HepG2 (cell line): ENCODE measurements around the gene PCSK1. TPM values are rescaled to one million over a fixed set of nuclear protein-coding genes. Genes with fewer than 3 reads are reported as not detected.

Source experiments
- ATAC-seq: fragments of 200-7000 bp; cut with Tn5 transposase; 3 replicates; pipeline ENCODE4 v1.9.1; 2020; ENCODE audit warnings: mild to moderate bottlenecking, moderate library complexity
- BruUV-seq: library from RNA; stranded (reverse); fragments of 400-500 nt; replicated peaks from 2 replicates; lab custom pipeline; 2021; lab: Mats Ljungman, UMichigan
- CTCF ChIA-PET: fragments of 300-600 bp; formaldehyde crosslinking; extraction: SDS; loops from one replicate; lab custom pipeline; 2021; ENCODE audit warnings: low total read pairs, inconsistent platforms, low intra/inter-chr PET ratio; lab: Yijun Ruan, JAX
- POLR2A ChIA-PET: fragments of 350-600 bp; sonication (Branson Sonifier 250); formaldehyde crosslinking; loops from one replicate; lab custom pipeline; 2020; ENCODE audit warnings: antibody characterized with exemption, inconsistent platforms; lab: Yijun Ruan, JAX
- DNase-seq: peaks from one replicate; pipeline ENCODE4 v3.0.0-alpha.2; 2015; ENCODE audit warnings: low spot score
- FAIRE-seq: peaks from 3 replicates; lab custom pipeline; 2011; peaks lifted over from hg19 to GRCh38; lab: Jason Lieb, UNC
- H2AFZ ChIP-seq: one replicate; pipeline ENCODE4 v1.6.1; 2011; ENCODE audit warnings: low read length, inconsistent platforms
- H3K27ac ChIP-seq: fragments of 300-600 bp; 3 replicates; pipeline ENCODE4 v1.8.0; 2011; ENCODE audit warnings: mixed run types, mild to moderate bottlenecking, mixed read lengths, low read length, inconsistent platforms; ENCODE audit not compliant: insufficient read depth; ENCODE audit errors: extremely low read length
- H3K27me3 ChIP-seq, 2 experiments: fragments of 200-600 bp in 1 of 2; 2 replicates in 1 of 2; 3 replicates in 1 of 2; pipeline versions ENCODE4 v1.6.0 to v1.8.0; 2011; ENCODE audit warnings: low read length in 2 of 2, mild to moderate bottlenecking in 2 of 2, moderate library complexity in 2 of 2, inconsistent platforms in 1 of 2; ENCODE audit not compliant: insufficient read depth in 2 of 2, control insufficient read depth in 1 of 2
- H3K36me3 ChIP-seq, 2 experiments: fragments of 200-600 bp in 1 of 2; replicated peaks in 1 of 2; 2 replicates in 1 of 2; 3 replicates in 1 of 2; pipeline versions ENCODE4 v1.5.1 to v1.8.0; 2011; ENCODE audit warnings: low read length in 2 of 2, inconsistent platforms in 1 of 2; ENCODE audit not compliant: insufficient read depth in 2 of 2, control insufficient read depth in 1 of 2
- H3K4me1 ChIP-seq: 2 replicates; pipeline ENCODE4 v1.5.1; 2012; ENCODE audit warnings: low read length, inconsistent platforms; ENCODE audit not compliant: insufficient read depth
- H3K4me2 ChIP-seq: 2 replicates; pipeline ENCODE4 v1.6.0; 2011; ENCODE audit warnings: low read depth, low read length, inconsistent platforms
- H3K4me3 ChIP-seq, 3 experiments: fragments of 200-600 bp in 1 of 3; sonication (generic), shearing (Covaris generic) in 1 of 3; replicated peaks in 1 of 3; 2 replicates each; pipeline ENCODE4 v1.5.1; 2011 to 2016; ENCODE audit warnings: low read length in 3 of 3, inconsistent platforms in 2 of 3, low read depth in 2 of 3, mild to moderate bottlenecking in 2 of 3, control low read depth in 1 of 3, mixed read lengths in 1 of 3; ENCODE audit not compliant: insufficient read depth in 1 of 3
- H3K79me2 ChIP-seq: one replicate; pipeline ENCODE4 v1.6.1; 2011; ENCODE audit warnings: low read length, inconsistent platforms; ENCODE audit not compliant: insufficient read depth
- H3K9ac ChIP-seq: 2 replicates; pipeline ENCODE4 v1.6.0; 2011; ENCODE audit warnings: mild to moderate bottlenecking, low read depth, low read length, inconsistent platforms; ENCODE audit not compliant: insufficient read depth
- H3K9me3 ChIP-seq: 2 replicates; pipeline ENCODE4 v1.5.1; 2012; ENCODE audit warnings: mild to moderate bottlenecking, low read length
- H4K20me1 ChIP-seq: 2 replicates; pipeline ENCODE4 v1.6.0; 2011; ENCODE audit warnings: inconsistent platforms, mild to moderate bottlenecking, low read length, moderate library complexity; ENCODE audit not compliant: insufficient read depth
- CBX5 ChIP-seq: sonication (generic); formaldehyde crosslinking; IDR thresholded peaks from 2 replicates; pipeline ENCODE4 v1.4.0; 2020; ENCODE audit warnings: missing genetic modification reagents, borderline replicate concordance
- CEBPG ChIP-seq: IDR thresholded peaks from 2 replicates; pipeline ENCODE4 v1.6.1; 2016
- FOXM1 ChIP-seq: sonication (generic); formaldehyde crosslinking; IDR thresholded peaks from 2 replicates; pipeline ENCODE4 v1.5.0; 2020; ENCODE audit warnings: missing genetic modification reagents
- HINFP ChIP-seq: sonication (generic); formaldehyde crosslinking; IDR thresholded peaks from 2 replicates; pipeline ENCODE4 v1.4.0; 2020; ENCODE audit warnings: low read depth, mild to moderate bottlenecking, missing genetic modification reagents
- HIVEP1 ChIP-seq: sonication (generic); formaldehyde crosslinking; IDR thresholded peaks from 2 replicates; pipeline ENCODE4 v1.4.0; 2020; ENCODE audit warnings: mild to moderate bottlenecking, missing genetic modification reagents
- KLF15 ChIP-seq: sonication (generic); formaldehyde crosslinking; IDR thresholded peaks from 2 replicates; pipeline ENCODE4 v1.8.1; 2023; ENCODE audit warnings: borderline replicate concordance, mild to moderate bottlenecking, inconsistent platforms, missing genetic modification reagents, mixed read lengths
- MED1 ChIP-seq: sonication (generic); formaldehyde crosslinking; IDR thresholded peaks from 2 replicates; pipeline ENCODE4 v1.4.0; 2020; ENCODE audit warnings: missing genetic modification reagents
- NR2F2 ChIP-seq: IDR thresholded peaks from 2 replicates; pipeline ENCODE4 v1.6.1; 2012; ENCODE audit warnings: low read depth, inconsistent platforms, borderline replicate concordance
- PBX3 ChIP-seq: sonication (generic); formaldehyde crosslinking; IDR thresholded peaks from 2 replicates; pipeline ENCODE4 v1.8.1; 2023; ENCODE audit warnings: missing genetic modification reagents, inconsistent platforms, borderline replicate concordance
- PHB2 ChIP-seq: fragments of 450-650 bp; IDR thresholded peaks from 2 replicates; pipeline ENCODE4 v1.6.1; 2018; ENCODE audit not compliant: partially characterized antibody
- POLR2A ChIP-seq, 2 experiments: IDR thresholded peaks; 2 replicates each; pipeline ENCODE4 v1.6.1; 2011; ENCODE audit warnings: low read depth in 2 of 2, low read length in 2 of 2, mild to moderate bottlenecking in 1 of 2, moderate library complexity in 1 of 2; ENCODE audit not compliant: insufficient read depth in 1 of 2
- TARDBP ChIP-seq: sonication (generic); formaldehyde crosslinking; IDR thresholded peaks from 2 replicates; pipeline ENCODE4 v1.8.0; 2022; ENCODE audit warnings: mild to moderate bottlenecking, missing genetic modification reagents
- TFAP4 ChIP-seq: sonication (generic); IDR thresholded peaks from 2 replicates; pipeline ENCODE4 v1.6.1; 2016; ENCODE audit warnings: low read depth, borderline replicate concordance
- YEATS2 ChIP-seq: sonication (generic); formaldehyde crosslinking; IDR thresholded peaks from 2 replicates; pipeline ENCODE4 v1.4.0; 2020; ENCODE audit warnings: missing genetic modification reagents, borderline replicate concordance
- ZNF256 ChIP-seq: sonication (generic); formaldehyde crosslinking; conservative IDR thresholded peaks from 2 replicates; pipeline ENCODE4 v1.4.0; 2020; ENCODE audit warnings: missing genetic modification reagents
- ZNF484 ChIP-seq: sonication (generic); formaldehyde crosslinking; IDR thresholded peaks from 2 replicates; pipeline ENCODE4 v1.5.1; 2020; ENCODE audit warnings: mild to moderate bottlenecking, low read depth, missing genetic modification reagents, borderline replicate concordance
- ZNF570 ChIP-seq: sonication (generic); formaldehyde crosslinking; IDR thresholded peaks from 2 replicates; pipeline ENCODE4 v1.4.0; 2020; ENCODE audit warnings: mild to moderate bottlenecking, missing genetic modification reagents, borderline replicate concordance
- ZNF616 ChIP-seq: sonication (generic); formaldehyde crosslinking; IDR thresholded peaks from 2 replicates; pipeline ENCODE4 v1.5.0; 2020; ENCODE audit warnings: low read depth, mild to moderate bottlenecking, missing genetic modification reagents
- ZNF792 ChIP-seq: IDR thresholded peaks from 2 replicates; pipeline ENCODE4 v1.6.1; 2016
- ZZZ3 ChIP-seq: sonication (generic); formaldehyde crosslinking; IDR thresholded peaks from 2 replicates; pipeline ENCODE4 v1.4.0; 2020; ENCODE audit warnings: missing genetic modification reagents, mild to moderate bottlenecking, borderline replicate concordance
- WGBS: methylation state at CpG from one replicate; pipeline ENCODE4 v1.1.6; 2017; ENCODE audit warnings: low lambda C conversion rate; 5-methylcytosine and 5-hydroxymethylcytosine counted together
- in situ Hi-C: cut with HindIII; loops from 2 replicates; pipeline ENCODE4 v1.10.0; 2017; ENCODE audit warnings: low pct_unique_long_range_greater_than_20kb; ENCODE audit not compliant: extremely low pct_ligation_motif_present
- intact Hi-C: fragments of 100-400 bp; cut with micrococcal nuclease; formaldehyde crosslinking; loops from one replicate; pipeline ENCODE4 v1.10.0; 2022; ENCODE audit not compliant: unreplicated experiment
- polyA plus RNA-seq, 8 experiments: library from polyadenylated mRNA; depleted of rRNA in 3 of 8; stranded (reverse) in 7 of 8; unstranded in 1 of 8; fragments of >200 nt; fragmentation: Illumina TruSeq in 4 of 8; extraction: Trizol in 4 of 8; gene quantifications; 2 replicates each; pipeline versions ENCODE4 v1.2.1 to v1.2.3, GENCODE V29; 2011 to 2016; ENCODE audit warnings: low read depth in 4 of 8, missing spikeins in 1 of 8, mixed read lengths in 1 of 8; ENCODE audit not compliant: insufficient read depth in 1 of 8
- total RNA-seq, 5 experiments: library from RNA; depleted of rRNA; stranded (reverse); fragments of >200 nt; fragmentation: Illumina TruSeq; extraction: Trizol; gene quantifications; 2 replicates each; pipeline ENCODE4 v1.2.3, GENCODE V29; 2016; ENCODE audit warnings: low read depth in 1 of 5

PCSK1 gene
- total and polyA plus RNA-seq, 2 of the 13 experiments (the other 11 are each of a cell fraction or from before 2014, with no cell fraction given): not detected

GRCh38 chr5:96387616-96388015, 45.4 kb downstream of the PCSK1 start:
- Histone ChIP-seq H3K4me2 (no peak overlapping the region), H3K4me1 (no peaks in the 10 kb centered on the region), H3K9me3 (no peaks in the 10 kb centered on the region), H3K36me3 (no peaks in the 10 kb centered on the region), H3K27ac (no peak overlapping the region), H4K20me1 (no peaks in the 10 kb centered on the region), H3K4me3 (no peak overlapping the region), H3K27me3 (no peaks in the 10 kb centered on the region), H3K79me2 (no peaks in the 10 kb centered on the region), H3K9ac (no peak overlapping the region), H2AFZ (no peak overlapping the region)
- ChIA-PET POLR2A (no interaction called here), CTCF (no interaction called here)
- no peak for TF ChIP-seq PBX3 (CRISPR knock-in tag)
- TF ChIP-seq HIVEP1: no peak
- TF ChIP-seq ZNF570 (CRISPR knock-in tag): no peak
- no peak for TF ChIP-seq ZNF792 (CRISPR knock-in tag)
- TF ChIP-seq TARDBP (CRISPR knock-in tag): no peak
- no peak for TF ChIP-seq CBX5 (CRISPR knock-in tag)
- TF ChIP-seq ZNF256 (CRISPR knock-in tag): no peak
- no peak for TF ChIP-seq YEATS2 (CRISPR knock-in tag)
- TF ChIP-seq PHB2: no peak
- no peak for TF ChIP-seq FOXM1 (CRISPR knock-in tag)
- no peak for TF ChIP-seq ZNF484 (CRISPR knock-in tag)
- TF ChIP-seq POLR2A (IDR thresholded peaks at IDR 0.05; ENCODE audit: insufficient read depth in 1 of 2, low read depth in 2 of 2, low read length in 2 of 2): no peak
- no peak for TF ChIP-seq ZZZ3 (CRISPR knock-in tag)
- no peak for TF ChIP-seq KLF15 (CRISPR knock-in tag)
- no peak for TF ChIP-seq MED1 (CRISPR knock-in tag)
- no peak for TF ChIP-seq ZNF616 (CRISPR knock-in tag)
- no peak for TF ChIP-seq CEBPG
- TF ChIP-seq TFAP4: no peak
- TF ChIP-seq NR2F2: no peak
- TF ChIP-seq HINFP (CRISPR knock-in tag): no peak
- ATAC-seq (no peak), FAIRE-seq (no peak), DNase-seq (no peak)
- intact Hi-C loops (no loop called here), in situ Hi-C loops (no loop called here)
- WGBS: 3% methylated on average over 2 of the region's 2 CpGs
- no TSS peak for BruUV-seq
